ENCODE data around the gene OR6B1.
"Not testable (repeated sequence)": the region's sequence is repeated elsewhere in the genome, so short reads cannot be mapped to it uniquely, and the experiment has no call there.

Gene OR6B1

GRCh38 chr7:144006029-144006691 lies 6.0 kb downstream of the OR6B1 start:
- no peak for DNase-seq (ENCODE audit: low spot score)

- DNase-seq (ENCODE audit: low spot score) = no peak
Measured at GRCh38 chr7:144006692-144007042, 6.5 kb downstream of the OR6B1 start.

- no peak for DNase-seq (ENCODE audit: low spot score)
Measured at GRCh38 chr7:144009361-144009760, 9.2 kb downstream of the OR6B1 start.

GRCh38 chr7:144010061-144010460 lies 9.9 kb downstream of the OR6B1 start:
- DNase-seq (ENCODE audit: low spot score) = not testable (repeated sequence)

- DNase-seq (ENCODE audit: low spot score) = not testable (repeated sequence)
Measured at GRCh38 chr7:144010821-144011220, 10.7 kb downstream of the OR6B1 start.

- no peak for DNase-seq (ENCODE audit: low spot score)
Measured at GRCh38 chr7:144011458-144012230, 11.5 kb downstream of the OR6B1 start.

GRCh38 chr7:144018065-144018464 lies 17.9 kb downstream of the OR6B1 start:
- no peak for DNase-seq (ENCODE audit: low spot score)

- DNase-seq (ENCODE audit: low spot score) = no peak
Measured at GRCh38 chr7:144019457-144019856, 19.3 kb downstream of the OR6B1 start.

GRCh38 chr7:144020340-144020739 lies 20.2 kb downstream of the OR6B1 start:
- no peak for DNase-seq (ENCODE audit: low spot score)

GRCh38 chr7:144022169-144022568 lies 22.0 kb downstream of the OR6B1 start:
- no peak for DNase-seq (ENCODE audit: low spot score)

GRCh38 chr7:144023171-144023827 lies 23.2 kb downstream of the OR6B1 start:
- no peak for DNase-seq (ENCODE audit: low spot score)

- DNase-seq (ENCODE audit: low spot score) = no peak
Measured at GRCh38 chr7:144024213-144024612, 24.1 kb downstream of the OR6B1 start.

GRCh38 chr7:144026203-144026883 lies 26.2 kb downstream of the OR6B1 start:
- DNase-seq (ENCODE audit: low spot score) = no peak

- DNase-seq (ENCODE audit: low spot score) = no peak
Measured at GRCh38 chr7:144027070-144027469, 26.9 kb downstream of the OR6B1 start.

- no peak for DNase-seq (ENCODE audit: low spot score)
Measured at GRCh38 chr7:144027974-144028373, 27.9 kb downstream of the OR6B1 start.

GRCh38 chr7:144028547-144028946 lies 28.4 kb downstream of the OR6B1 start:
- DNase-seq (ENCODE audit: low spot score) = no peak

- no peak for DNase-seq (ENCODE audit: low spot score)
Measured at GRCh38 chr7:144032516-144032915, 32.4 kb downstream of the OR6B1 start.

- DNase-seq (ENCODE audit: low spot score) = no peak
Measured at GRCh38 chr7:144032985-144033709, 33.0 kb downstream of the OR6B1 start.

- no peak for DNase-seq (ENCODE audit: low spot score)
Measured at GRCh38 chr7:144035385-144035784, 35.3 kb downstream of the OR6B1 start.

- no peak for DNase-seq (ENCODE audit: low spot score)
Measured at GRCh38 chr7:144036302-144036885, 36.3 kb downstream of the OR6B1 start.

- no peak for DNase-seq (ENCODE audit: low spot score)
Measured at GRCh38 chr7:144037414-144038035, 37.4 kb downstream of the OR6B1 start.

All from iPS-NIHi11 (cell line).